22Rv1 (cell line): Measurements from ENCODE around the gene ASB17.

Experiments used
- ZFX ChIP-seq: fragments of 450-650 bp; IDR thresholded peaks from 2 replicates; pipeline ENCODE4 v1.6.1; 2017; ENCODE audit warnings: antibody characterized with exemption, borderline replicate concordance
- TF ChIP-seq, protein P1 (sequence below): fragments of 450-650 bp; IDR thresholded peaks from 2 replicates; pipeline ENCODE4 v1.5.1; 2017; ENCODE audit warnings: mild to moderate bottlenecking

DNA sequence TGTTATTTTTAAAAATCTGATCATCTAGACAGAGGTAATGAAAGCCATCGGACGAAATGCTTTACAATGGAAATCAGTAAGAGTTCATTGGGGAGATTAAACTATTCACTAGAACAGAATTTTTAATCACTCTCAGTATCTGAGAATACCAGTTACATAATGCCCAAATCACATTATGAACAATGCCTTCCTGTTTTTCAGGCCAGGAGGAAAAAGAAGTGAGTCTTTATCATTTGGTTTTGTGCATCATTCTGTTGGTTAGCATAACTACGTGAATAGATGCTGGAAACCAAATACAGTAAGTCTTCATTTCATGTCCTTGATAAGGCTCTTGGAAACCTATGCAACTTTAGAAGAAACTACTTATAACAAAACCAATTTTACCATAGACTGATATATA lies 18.0 kb upstream of the ASB17 start:
- TF ChIP-seq, protein P1, sequence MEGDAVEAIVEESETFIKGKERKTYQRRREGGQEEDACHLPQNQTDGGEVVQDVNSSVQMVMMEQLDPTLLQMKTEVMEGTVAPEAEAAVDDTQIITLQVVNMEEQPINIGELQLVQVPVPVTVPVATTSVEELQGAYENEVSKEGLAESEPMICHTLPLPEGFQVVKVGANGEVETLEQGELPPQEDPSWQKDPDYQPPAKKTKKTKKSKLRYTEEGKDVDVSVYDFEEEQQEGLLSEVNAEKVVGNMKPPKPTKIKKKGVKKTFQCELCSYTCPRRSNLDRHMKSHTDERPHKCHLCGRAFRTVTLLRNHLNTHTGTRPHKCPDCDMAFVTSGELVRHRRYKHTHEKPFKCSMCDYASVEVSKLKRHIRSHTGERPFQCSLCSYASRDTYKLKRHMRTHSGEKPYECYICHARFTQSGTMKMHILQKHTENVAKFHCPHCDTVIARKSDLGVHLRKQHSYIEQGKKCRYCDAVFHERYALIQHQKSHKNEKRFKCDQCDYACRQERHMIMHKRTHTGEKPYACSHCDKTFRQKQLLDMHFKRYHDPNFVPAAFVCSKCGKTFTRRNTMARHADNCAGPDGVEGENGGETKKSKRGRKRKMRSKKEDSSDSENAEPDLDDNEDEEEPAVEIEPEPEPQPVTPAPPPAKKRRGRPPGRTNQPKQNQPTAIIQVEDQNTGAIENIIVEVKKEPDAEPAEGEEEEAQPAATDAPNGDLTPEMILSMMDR = no peak
- TF ChIP-seq ZFX = no peak
